Fibroblast of lung (primary cell): Measurements from ENCODE around the gene NCAPH2. TPM values are rescaled to one million over a fixed set of nuclear protein-coding genes. Genes with fewer than 3 reads are reported as not detected.

Experiments
- DNase-seq, 2 donors: peaks; one replicate each; pipeline versions ENCODE4 v3.0.0 to v3.0.0-alpha.2; 2010; ENCODE audit warnings: low read depth in 2 of 2
- H2AFZ ChIP-seq: 2 replicates; pipeline ENCODE4 v1.5.1; 2012; ENCODE audit warnings: low read length, control low read depth, inconsistent platforms
- H3K27ac ChIP-seq: 2 replicates; pipeline ENCODE4 v1.5.1; 2011; ENCODE audit warnings: low read length, control low read depth; ENCODE audit not compliant: insufficient read depth
- H3K27me3 ChIP-seq: 2 replicates; pipeline ENCODE4 v1.5.1; 2011; ENCODE audit warnings: mild to moderate bottlenecking, low read length; ENCODE audit not compliant: control insufficient read depth, insufficient read depth
- H3K36me3 ChIP-seq: 2 replicates; pipeline ENCODE4 v1.5.1; 2011; ENCODE audit warnings: low read length; ENCODE audit not compliant: control insufficient read depth, insufficient read depth
- H3K4me1 ChIP-seq: 2 replicates; pipeline ENCODE4 v1.5.1; 2011; ENCODE audit warnings: low read length; ENCODE audit not compliant: control insufficient read depth, insufficient read depth; ENCODE audit errors: extremely low read depth
- H3K4me2 ChIP-seq: 2 replicates; pipeline ENCODE4 v1.5.1; 2011; ENCODE audit warnings: low read length, control low read depth; ENCODE audit not compliant: insufficient read depth; ENCODE audit errors: extremely low read depth
- H3K4me3 ChIP-seq, 4 experiments: fragments of 200-600 bp in 1 of 4; sonication (generic) in 1 of 4; replicated peaks in 1 of 4; 2 replicates each; pipeline ENCODE4 v1.5.1; 2011 to 2016; ENCODE audit warnings: low read length in 4 of 4, low read depth in 3 of 4, mild to moderate bottlenecking in 3 of 4, control low read depth in 2 of 4, inconsistent platforms in 1 of 4, mixed read lengths in 1 of 4; ENCODE audit not compliant: insufficient read depth in 1 of 4; ENCODE audit errors: control extremely low read depth in 1 of 4
- H3K79me2 ChIP-seq: 2 replicates; pipeline ENCODE4 v1.5.1; 2012; ENCODE audit warnings: mild to moderate bottlenecking, low read length, inconsistent platforms; ENCODE audit not compliant: control insufficient read depth, insufficient read depth
- H3K9ac ChIP-seq: 2 replicates; pipeline ENCODE4 v1.5.1; 2011; ENCODE audit warnings: mild to moderate bottlenecking, low read length, control low read depth; ENCODE audit not compliant: insufficient read depth
- H3K9me3 ChIP-seq: 2 replicates; pipeline ENCODE4 v1.5.1; 2012; ENCODE audit warnings: low read depth, low read length; ENCODE audit not compliant: control insufficient read depth, insufficient read depth
- H4K20me1 ChIP-seq: 2 replicates; pipeline ENCODE4 v1.5.1; 2011; ENCODE audit warnings: low read length; ENCODE audit not compliant: control insufficient read depth, insufficient read depth; ENCODE audit errors: extremely low read depth
- EZH2 ChIP-seq: IDR thresholded peaks from 2 replicates; pipeline ENCODE4 v1.5.1; 2012; ENCODE audit warnings: low read length, control low read depth, mild to moderate bottlenecking; ENCODE audit errors: missing control alignments
- polyA plus RNA-seq, 2 donors: library from polyadenylated mRNA; depleted of rRNA in 1 of 2; stranded (reverse) in 1 of 2; unstranded in 1 of 2; fragments of >200 nt; gene quantifications; 2 replicates each; pipeline ENCODE4 v1.2.1, GENCODE V29; 2011 to 2012; ENCODE audit warnings: missing spikeins in 1 of 2
- total RNA-seq: library from RNA; depleted of rRNA; stranded (reverse); fragments of >200 nt; gene quantifications from 2 replicates; pipeline ENCODE4 v1.2.1, GENCODE V29; 2014
- TF ChIP-seq, protein P1 (sequence below), 2 donors: IDR thresholded peaks in 1 of 2; conservative IDR thresholded peaks in 1 of 2; 1 replicate in 1 of 2; 2 replicates in 1 of 2; pipeline ENCODE4 v1.5.1; 2011 to 2012; ENCODE audit warnings: low read length in 2 of 2, control low read depth in 1 of 2, inconsistent platforms in 1 of 2, low read depth in 1 of 2, mild to moderate bottlenecking in 1 of 2

The NCAPH2 gene
- total and polyA plus RNA-seq, 2 donors (not counting 1 experiment from before 2014, with no cell fraction given), result 12.0 to 18.3 TPM

DNA sequence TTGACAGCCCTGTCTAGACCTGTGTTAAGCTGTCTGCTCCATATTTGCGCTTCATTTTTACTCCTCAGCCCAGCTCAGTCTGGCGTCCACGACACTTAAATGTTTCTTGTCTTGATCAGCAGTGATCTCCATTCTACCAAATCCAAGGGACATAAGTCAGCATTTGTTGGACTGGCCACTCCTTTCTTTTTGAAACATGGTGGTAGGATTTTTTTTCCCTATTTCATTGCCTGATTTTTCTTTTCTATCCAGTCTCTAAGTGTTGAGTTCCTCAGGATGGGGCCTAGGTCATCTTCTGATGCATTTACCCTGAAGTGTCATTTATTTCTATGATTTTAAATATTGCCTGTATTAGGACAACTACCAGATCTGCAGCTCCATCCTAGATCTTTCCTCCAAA lies 873 bp downstream of the NCAPH2 start:
- H3K36me3 ChIP-seq, result peaks cover 14% of the 10 kb centered on the region
- TF ChIP-seq, protein P1, sequence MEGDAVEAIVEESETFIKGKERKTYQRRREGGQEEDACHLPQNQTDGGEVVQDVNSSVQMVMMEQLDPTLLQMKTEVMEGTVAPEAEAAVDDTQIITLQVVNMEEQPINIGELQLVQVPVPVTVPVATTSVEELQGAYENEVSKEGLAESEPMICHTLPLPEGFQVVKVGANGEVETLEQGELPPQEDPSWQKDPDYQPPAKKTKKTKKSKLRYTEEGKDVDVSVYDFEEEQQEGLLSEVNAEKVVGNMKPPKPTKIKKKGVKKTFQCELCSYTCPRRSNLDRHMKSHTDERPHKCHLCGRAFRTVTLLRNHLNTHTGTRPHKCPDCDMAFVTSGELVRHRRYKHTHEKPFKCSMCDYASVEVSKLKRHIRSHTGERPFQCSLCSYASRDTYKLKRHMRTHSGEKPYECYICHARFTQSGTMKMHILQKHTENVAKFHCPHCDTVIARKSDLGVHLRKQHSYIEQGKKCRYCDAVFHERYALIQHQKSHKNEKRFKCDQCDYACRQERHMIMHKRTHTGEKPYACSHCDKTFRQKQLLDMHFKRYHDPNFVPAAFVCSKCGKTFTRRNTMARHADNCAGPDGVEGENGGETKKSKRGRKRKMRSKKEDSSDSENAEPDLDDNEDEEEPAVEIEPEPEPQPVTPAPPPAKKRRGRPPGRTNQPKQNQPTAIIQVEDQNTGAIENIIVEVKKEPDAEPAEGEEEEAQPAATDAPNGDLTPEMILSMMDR (conservative IDR thresholded peaks at IDR 0.05 in 1 of 2, IDR thresholded peaks at IDR 0.05 in 1 of 2; ENCODE audit: low read depth in 1 of 2, low read length in 2 of 2), result no peak
- no peak for TF ChIP-seq EZH2
- no peak overlapping the region for H2AFZ ChIP-seq
- peak overlapping the region; percentile 99 for H3K4me2 ChIP-seq
- peak overlapping the region; percentile 73 to 89 (median 77) for H3K4me3 ChIP-seq
- H3K4me1 ChIP-seq, result peaks cover 3% of the 10 kb centered on the region
- no peaks in the 10 kb centered on the region for H3K9me3 ChIP-seq
- H3K27me3 ChIP-seq, result no peaks in the 10 kb centered on the region
- peaks cover 51% of the 10 kb centered on the region for H3K79me2 ChIP-seq
- DNase-seq, result no peak
- peak overlapping the region; percentile 66 for H3K9ac ChIP-seq
- peak overlapping the region; percentile 90 for H3K27ac ChIP-seq
- H4K20me1 ChIP-seq, result no peaks in the 10 kb centered on the region

DNA sequence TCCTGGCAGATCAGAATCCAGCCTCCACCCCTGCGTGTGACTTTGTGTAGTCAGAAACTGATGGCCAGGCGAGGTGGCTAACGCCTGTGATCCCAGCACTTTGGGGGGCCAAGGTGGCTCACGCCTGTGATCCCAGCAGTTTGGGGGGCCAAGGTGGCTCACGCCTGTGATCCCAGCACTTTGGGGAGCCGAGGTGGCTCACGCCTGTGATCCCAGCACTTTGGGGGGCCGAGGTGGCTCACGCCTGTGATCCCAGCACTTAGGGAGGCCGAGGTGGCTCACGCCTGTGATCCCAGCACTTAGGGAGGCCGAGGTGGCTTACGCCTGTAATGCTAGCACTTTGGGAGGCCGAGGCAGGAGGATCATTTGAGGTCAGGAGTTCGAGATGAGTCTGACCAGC lies 5.2 kb downstream of the NCAPH2 start:
- H3K4me3 ChIP-seq, result no peak overlapping the region
- peaks cover 3% of the 10 kb centered on the region for H3K36me3 ChIP-seq
- no peak overlapping the region for H2AFZ ChIP-seq
- DNase-seq, result no peak
- peaks cover 49% of the 10 kb centered on the region for H3K79me2 ChIP-seq
- H3K9me3 ChIP-seq, result no peaks in the 10 kb centered on the region
- no peaks in the 10 kb centered on the region for H4K20me1 ChIP-seq
- peaks cover 3% of the 10 kb centered on the region for H3K4me1 ChIP-seq
- TF ChIP-seq, protein P1 (conservative IDR thresholded peaks at IDR 0.05 in 1 of 2, IDR thresholded peaks at IDR 0.05 in 1 of 2; ENCODE audit: low read depth in 1 of 2, low read length in 2 of 2), result no peak
- TF ChIP-seq EZH2, result no peak
- H3K9ac ChIP-seq, result no peak overlapping the region
- no peak overlapping the region for H3K4me2 ChIP-seq
- H3K27ac ChIP-seq, result no peak overlapping the region
- H3K27me3 ChIP-seq, result no peaks in the 10 kb centered on the region

DNA sequence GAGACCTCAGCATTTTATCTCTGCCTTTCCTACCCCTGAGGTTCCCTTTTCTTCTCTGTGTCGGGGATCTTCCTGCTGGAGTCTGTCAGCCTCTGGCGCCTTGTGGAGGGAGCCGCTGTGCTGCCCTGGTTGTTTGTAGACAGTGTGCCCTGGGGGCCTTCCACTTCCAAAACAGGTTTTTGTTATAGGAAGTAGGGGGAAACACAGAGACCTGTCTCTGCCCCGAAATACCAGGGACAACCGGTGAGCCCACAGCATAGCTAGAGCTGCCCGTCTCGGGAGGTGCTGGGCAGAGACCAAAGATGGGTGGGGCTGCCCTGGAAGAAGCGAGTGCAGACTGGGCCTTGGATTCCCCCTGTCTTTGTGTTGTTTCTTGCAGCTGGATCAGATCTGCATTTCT lies 8.0 kb downstream of the NCAPH2 start:
- Histone ChIP-seq H3K4me2 (no peak overlapping the region), H2AFZ (no peak overlapping the region), H3K4me1 (no peaks in the 10 kb centered on the region), H3K4me3 (no peak overlapping the region), H3K9ac (no peak overlapping the region), H4K20me1 (no peaks in the 10 kb centered on the region), H3K36me3 (peaks cover 7% of the 10 kb centered on the region), H3K27ac (no peak overlapping the region), H3K9me3 (no peaks in the 10 kb centered on the region), H3K27me3 (no peaks in the 10 kb centered on the region), H3K79me2 (peaks cover 31% of the 10 kb centered on the region)
- no peak for TF ChIP-seq EZH2
- TF ChIP-seq, protein P1 (conservative IDR thresholded peaks at IDR 0.05 in 1 of 2, IDR thresholded peaks at IDR 0.05 in 1 of 2; ENCODE audit: low read depth in 1 of 2, low read length in 2 of 2), result no peak
- DNase-seq, result no peak
